ENCODE results near the gene PRSS36. TPM values are rescaled to one million over a fixed set of nuclear protein-coding genes. Genes with fewer than 3 reads are reported as not detected.

Gene PRSS36
- total RNA-seq, 1 donor from 2014 or later, result 2.0 TPM

DNA sequence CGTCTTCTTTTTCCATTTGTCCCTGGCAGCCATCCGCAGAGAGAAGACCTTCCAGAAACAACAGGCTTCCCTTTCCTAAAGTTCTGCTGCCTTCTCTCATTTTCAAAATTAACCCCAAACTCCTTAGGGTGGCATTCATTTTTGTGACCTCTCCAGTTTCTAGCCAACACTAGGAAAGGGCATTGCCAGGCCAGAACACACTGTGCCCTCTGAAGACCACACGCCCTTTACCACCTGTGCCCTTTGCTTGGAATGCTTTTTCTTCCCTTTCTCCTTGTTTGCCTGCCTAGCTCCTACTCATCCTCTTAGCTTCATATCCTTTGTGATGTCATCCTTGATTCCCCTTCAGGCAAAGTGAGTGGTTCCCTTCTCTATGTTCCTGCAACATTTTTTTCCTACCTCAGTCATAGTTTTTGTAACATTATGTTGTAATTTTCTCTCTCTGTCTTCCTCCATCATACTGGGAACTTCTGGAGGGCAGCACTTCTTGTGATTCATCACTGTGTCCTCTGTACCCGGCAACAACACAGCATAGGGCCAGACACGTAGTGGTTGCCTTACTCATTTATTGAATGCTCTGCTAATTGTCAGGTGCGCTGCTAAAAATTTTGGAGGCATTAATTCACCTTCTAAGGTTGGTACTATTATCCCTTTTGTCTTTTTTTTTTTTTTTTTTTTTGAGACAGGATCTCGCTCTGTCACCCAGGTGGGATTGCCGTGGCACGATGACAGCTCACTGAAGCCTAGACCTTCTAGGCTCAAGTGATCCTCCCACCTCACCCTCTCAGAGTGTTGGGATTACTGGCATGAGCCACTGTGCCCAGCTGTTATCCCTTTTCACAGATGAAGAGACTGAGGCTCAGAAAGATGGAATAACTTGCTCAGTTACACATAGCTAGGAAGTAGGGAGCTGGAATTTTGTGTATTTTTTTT, 31.4 kb downstream of the PRSS36 start:
- TF ChIP-seq, protein P1, sequence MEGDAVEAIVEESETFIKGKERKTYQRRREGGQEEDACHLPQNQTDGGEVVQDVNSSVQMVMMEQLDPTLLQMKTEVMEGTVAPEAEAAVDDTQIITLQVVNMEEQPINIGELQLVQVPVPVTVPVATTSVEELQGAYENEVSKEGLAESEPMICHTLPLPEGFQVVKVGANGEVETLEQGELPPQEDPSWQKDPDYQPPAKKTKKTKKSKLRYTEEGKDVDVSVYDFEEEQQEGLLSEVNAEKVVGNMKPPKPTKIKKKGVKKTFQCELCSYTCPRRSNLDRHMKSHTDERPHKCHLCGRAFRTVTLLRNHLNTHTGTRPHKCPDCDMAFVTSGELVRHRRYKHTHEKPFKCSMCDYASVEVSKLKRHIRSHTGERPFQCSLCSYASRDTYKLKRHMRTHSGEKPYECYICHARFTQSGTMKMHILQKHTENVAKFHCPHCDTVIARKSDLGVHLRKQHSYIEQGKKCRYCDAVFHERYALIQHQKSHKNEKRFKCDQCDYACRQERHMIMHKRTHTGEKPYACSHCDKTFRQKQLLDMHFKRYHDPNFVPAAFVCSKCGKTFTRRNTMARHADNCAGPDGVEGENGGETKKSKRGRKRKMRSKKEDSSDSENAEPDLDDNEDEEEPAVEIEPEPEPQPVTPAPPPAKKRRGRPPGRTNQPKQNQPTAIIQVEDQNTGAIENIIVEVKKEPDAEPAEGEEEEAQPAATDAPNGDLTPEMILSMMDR (conservative IDR thresholded peaks at IDR 0.05), result no peak
- Mint-ChIP-seq H3K27ac (peak overlapping the region; percentile 95), H3K9me3 (no peaks in the 10 kb centered on the region), H3K36me3 (peaks cover 16% of the 10 kb centered on the region), H3K27me3 (no peaks in the 10 kb centered on the region), H3K4me3 (peak overlapping the region; percentile 88), H3K4me1 (ENCODE audit: unreplicated experiment) (peaks cover 8% of the 10 kb centered on the region)
- no peak for DNase-seq (ENCODE audit: extremely low spot score, unreplicated experiment)

DNA sequence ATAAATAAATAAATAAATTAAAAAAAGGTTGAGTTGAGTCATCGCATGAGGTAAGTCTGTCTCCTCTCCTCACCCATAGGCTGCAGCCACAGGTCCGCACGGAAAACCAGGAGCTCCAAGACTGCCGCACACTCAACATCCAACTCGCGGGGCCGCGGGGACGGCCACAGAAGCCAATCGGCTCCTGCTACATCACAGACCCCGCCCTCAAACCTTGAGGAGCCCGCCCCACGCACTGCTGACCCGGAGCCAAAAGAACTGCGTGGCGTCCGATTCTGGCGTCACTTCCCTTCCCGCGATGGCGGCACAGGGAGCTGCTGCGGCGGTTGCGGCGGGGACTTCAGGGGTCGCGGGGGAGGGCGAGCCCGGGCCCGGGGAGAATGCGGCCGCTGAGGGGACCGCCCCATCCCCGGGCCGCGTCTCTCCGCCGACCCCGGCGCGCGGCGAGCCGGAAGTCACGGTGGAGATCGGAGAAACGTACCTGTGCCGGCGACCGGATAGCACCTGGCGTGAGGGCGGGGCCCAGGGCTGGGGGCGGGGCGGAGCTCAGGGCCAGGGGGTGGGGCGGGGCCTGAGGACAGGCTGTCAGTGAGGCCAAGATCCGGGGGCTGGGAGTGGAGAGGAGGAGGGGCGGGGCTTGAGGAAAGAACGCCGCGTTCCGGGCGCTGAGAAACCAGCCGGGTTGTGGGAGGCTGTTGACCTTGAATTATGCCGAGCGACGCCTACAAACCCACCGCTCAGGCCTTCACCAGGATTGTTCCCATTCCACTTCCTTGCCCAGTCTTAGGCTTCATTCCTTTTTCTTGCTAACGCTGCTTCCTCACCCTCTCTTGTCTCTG, 32.3 kb downstream of the PRSS36 start, which contains the start of gene KAT8:
KAT8 (plus strand) TSS at position 281 of the 839 bp plus-strand sequence; CDS start at position 299, 18 bp downstream.
- Mint-ChIP-seq H3K27me3 (no peaks in the 10 kb centered on the region), H3K27ac (peak within 1 kb of the TSS; percentile 95), H3K4me3 (peak within 1 kb of the TSS; percentile 88), H3K4me1 (ENCODE audit: unreplicated experiment) (peaks cover 8% of the 10 kb centered on the region), H3K36me3 (peaks cover 17% of the 10 kb centered on the region), H3K9me3 (no peaks in the 10 kb centered on the region)
- peak; percentile 97 for DNase-seq (ENCODE audit: extremely low spot score, unreplicated experiment)
- TF ChIP-seq, protein P1 (conservative IDR thresholded peaks at IDR 0.05), result no peak

DNA sequence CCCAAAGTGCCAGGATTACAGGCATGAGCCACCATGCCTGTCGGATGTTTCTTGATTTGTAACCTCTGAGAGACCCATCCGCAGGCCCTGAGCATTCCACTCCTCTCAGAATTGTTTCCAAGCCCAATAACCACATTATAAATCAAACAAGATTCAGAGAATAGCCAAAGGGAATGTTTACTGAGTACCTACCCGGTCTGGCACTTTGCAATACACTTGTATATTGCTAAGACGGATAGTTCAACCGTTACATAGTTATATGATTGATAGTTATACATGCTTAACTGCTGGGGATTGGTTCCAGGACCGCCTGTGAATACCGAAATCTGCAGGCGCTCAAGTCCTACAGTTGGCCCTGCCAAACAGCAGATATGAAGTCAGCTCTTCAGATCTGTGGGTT, 35.4 kb downstream of the PRSS36 start:
- Mint-ChIP-seq H3K9me3 (no peaks in the 10 kb centered on the region), H3K27me3 (no peaks in the 10 kb centered on the region), H3K27ac (peak overlapping the region; percentile 83), H3K4me1 (ENCODE audit: unreplicated experiment) (peaks cover 8% of the 10 kb centered on the region), H3K4me3 (peak overlapping the region; percentile 45), H3K36me3 (peaks cover 11% of the 10 kb centered on the region)
- TF ChIP-seq, protein P1 (conservative IDR thresholded peaks at IDR 0.05), result no peak
- no peak for DNase-seq (ENCODE audit: extremely low spot score, unreplicated experiment)

DNA sequence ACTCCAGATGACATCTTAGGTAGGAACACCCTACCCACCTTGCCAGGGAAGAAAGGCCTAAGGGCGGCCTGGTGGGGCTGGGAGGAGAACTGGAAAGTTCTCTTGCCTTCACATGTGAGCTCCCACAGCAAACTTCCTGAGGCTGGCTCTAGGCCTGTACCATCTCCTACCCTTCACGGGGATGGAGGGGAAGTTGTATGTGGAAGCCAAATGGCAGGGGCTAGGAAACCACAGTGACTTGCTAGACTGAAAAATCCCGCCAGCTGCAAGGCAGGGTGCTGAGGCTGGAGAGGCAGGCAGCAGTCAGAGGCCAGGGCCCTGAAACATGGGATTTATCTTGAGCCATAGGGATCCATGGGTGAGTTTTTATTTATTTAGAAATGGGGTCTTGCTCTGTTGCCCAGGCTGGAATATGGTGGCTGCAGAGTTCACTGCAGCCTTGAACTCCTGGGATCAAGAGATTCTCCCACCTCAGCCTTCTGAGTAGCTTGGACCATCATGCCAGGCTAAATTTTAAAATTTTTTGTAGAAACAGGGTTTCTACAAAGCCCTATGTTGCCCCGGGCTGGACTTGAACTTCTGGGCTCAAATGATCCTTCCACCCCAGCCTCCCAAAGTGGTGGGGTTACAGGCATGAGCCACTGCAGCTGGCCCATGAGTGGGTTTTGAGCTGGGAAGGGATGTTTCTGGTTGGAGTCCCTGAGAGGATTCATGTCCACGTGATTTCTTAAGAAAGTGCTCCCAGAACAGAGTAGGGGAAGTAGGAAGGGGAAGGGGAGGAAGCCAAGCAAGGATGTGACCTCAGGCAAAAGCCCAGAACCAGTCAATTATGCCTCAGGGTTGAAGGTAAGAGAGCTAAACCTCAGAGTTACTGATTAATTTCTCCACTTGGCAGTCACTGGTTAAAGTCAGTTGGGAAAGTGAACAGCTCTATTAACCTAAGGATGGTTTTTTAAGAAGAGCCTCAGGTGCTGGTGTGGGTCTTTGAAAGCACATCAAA, 36.4 kb downstream of the PRSS36 start:
- Mint-ChIP-seq H3K9me3 (no peaks in the 10 kb centered on the region), H3K4me3 (peak overlapping the region; percentile 58), H3K27me3 (no peaks in the 10 kb centered on the region), H3K36me3 (peaks cover 11% of the 10 kb centered on the region), H3K4me1 (ENCODE audit: unreplicated experiment) (peaks cover 2% of the 10 kb centered on the region), H3K27ac (peak overlapping the region; percentile 62)
- no peak for DNase-seq (ENCODE audit: extremely low spot score, unreplicated experiment)
- TF ChIP-seq, protein P1 (conservative IDR thresholded peaks at IDR 0.05), result no peak

DNA sequence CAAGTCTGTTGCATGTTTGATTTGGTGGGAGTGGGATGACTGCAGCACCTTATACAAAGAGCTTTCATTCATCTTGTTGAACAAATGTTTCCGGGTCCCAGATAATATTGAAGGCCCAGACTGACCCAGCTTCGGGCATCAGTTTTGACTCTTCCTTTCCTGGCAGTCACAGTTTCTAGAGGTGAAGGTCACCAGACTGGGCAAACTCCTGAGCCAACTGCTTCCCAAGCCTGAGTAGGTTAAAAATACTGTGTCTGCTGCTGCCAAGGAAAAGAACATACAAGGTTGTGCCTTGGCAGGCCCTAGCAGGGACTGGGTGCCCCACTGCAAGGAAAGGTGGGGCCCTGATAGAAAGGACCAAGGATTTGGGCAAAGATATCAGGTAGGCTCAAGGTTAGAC, 37.2 kb downstream of the PRSS36 start:
- Mint-ChIP-seq H3K27ac (no peak overlapping the region), H3K36me3 (peaks cover 11% of the 10 kb centered on the region), H3K9me3 (no peaks in the 10 kb centered on the region), H3K4me1 (ENCODE audit: unreplicated experiment) (peaks cover 5% of the 10 kb centered on the region), H3K27me3 (no peaks in the 10 kb centered on the region), H3K4me3 (no peak overlapping the region)
- no peak for DNase-seq (ENCODE audit: extremely low spot score, unreplicated experiment)
- TF ChIP-seq, protein P1 (conservative IDR thresholded peaks at IDR 0.05), result no peak

Measured in type B pancreatic cell (in vitro differentiated cells).